Measurements from ENCODE around the gene APOL3.

- TF ChIP-seq CTCF (IDR thresholded peaks at IDR 0.05), result no peak
- TF ChIP-seq EP300 (IDR thresholded peaks at IDR 0.05), result no peak
These were observed 44.4 kb downstream of the APOL3 start for GRCh38 chr22:36116127-36116526.
